Measurements from ENCODE around the gene BEND6. TPM values are rescaled to one million over a fixed set of nuclear protein-coding genes. Genes with fewer than 3 reads are reported as not detected.

The BEND6 gene
- total RNA-seq, 3 donors from 2014 or later: 0.33 to 1.0 (median 0.80) TPM

- peaks cover 0 to 4% of the 10 kb centered on the region in 2 donors for H3K9me3 ChIP-seq
- intact Hi-C loops (cut with DNase I; ENCODE audit: low total_unique reads): no loop called here
- no peaks in the 10 kb centered on the region for H3K36me3 ChIP-seq
- no peak for TF ChIP-seq POLR2AphosphoS5 (IDR thresholded peaks at IDR 0.05)
- TF ChIP-seq POLR2A (IDR thresholded peaks at IDR 0.05): no peak
- TF ChIP-seq CTCF (IDR thresholded peaks at IDR 0.05): no peak
- no peaks in the 10 kb centered on the region for H3K27me3 ChIP-seq
- no peak overlapping the region for H3K27ac ChIP-seq
- H3K4me3 ChIP-seq: no peak overlapping the region
- DNase-seq (ENCODE audit: low spot score in 2 of 2): no peak
- H3K4me1 ChIP-seq: no peaks in the 10 kb centered on the region
Observed at GRCh38 chr6:57027301-57027700, 72.4 kb downstream of the BEND6 start.

- intact Hi-C loops (cut with DNase I; ENCODE audit: low total_unique reads): no loop called here
- H3K4me3 ChIP-seq: no peak overlapping the region
- H3K4me1 ChIP-seq: no peaks in the 10 kb centered on the region
- H3K36me3 ChIP-seq: no peaks in the 10 kb centered on the region
- TF ChIP-seq POLR2A (IDR thresholded peaks at IDR 0.05): no peak
- TF ChIP-seq CTCF (IDR thresholded peaks at IDR 0.05): no peak
- TF ChIP-seq POLR2AphosphoS5 (IDR thresholded peaks at IDR 0.05): no peak
- peaks cover 0 to 4% of the 10 kb centered on the region in 2 donors for H3K9me3 ChIP-seq
- no peak overlapping the region for H3K27ac ChIP-seq
- no peaks in the 10 kb centered on the region for H3K27me3 ChIP-seq
- no peak for DNase-seq (ENCODE audit: low spot score in 2 of 2)
Observed at GRCh38 chr6:57029213-57029612, 74.3 kb downstream of the BEND6 start.

GRCh38 chr6:57033228-57033627 lies 78.3 kb downstream of the BEND6 start:
- H3K4me1 ChIP-seq: no peaks in the 10 kb centered on the region
- no peak overlapping the region for H3K4me3 ChIP-seq
- TF ChIP-seq POLR2A (IDR thresholded peaks at IDR 0.05) (no peak), POLR2AphosphoS5 (IDR thresholded peaks at IDR 0.05) (no peak), CTCF (IDR thresholded peaks at IDR 0.05) (no peak)
- H3K36me3 ChIP-seq: no peaks in the 10 kb centered on the region
- no peak for DNase-seq (ENCODE audit: low spot score in 2 of 2)
- no peak overlapping the region for H3K27ac ChIP-seq
- no peaks in the 10 kb centered on the region for H3K27me3 ChIP-seq
- intact Hi-C loops (cut with DNase I; ENCODE audit: low total_unique reads): no loop called here
- no peaks in the 10 kb centered on the region for H3K9me3 ChIP-seq

GRCh38 chr6:57035549-57035948 lies 80.6 kb downstream of the BEND6 start:
- DNase-seq (ENCODE audit: low spot score in 2 of 2): no peak
- TF ChIP-seq POLR2AphosphoS5 (IDR thresholded peaks at IDR 0.05) (no peak), CTCF (IDR thresholded peaks at IDR 0.05) (no peak), POLR2A (IDR thresholded peaks at IDR 0.05) (no peak)
- Histone ChIP-seq H3K4me1 (no peaks in the 10 kb centered on the region), H3K27me3 (no peaks in the 10 kb centered on the region), H3K36me3 (no peaks in the 10 kb centered on the region), H3K27ac (no peak overlapping the region), H3K4me3 (no peak overlapping the region), H3K9me3 (no peaks in the 10 kb centered on the region)
- intact Hi-C loops (cut with DNase I; ENCODE audit: low total_unique reads): no loop called here

GRCh38 chr6:57038906-57039305 lies 84.0 kb downstream of the BEND6 start:
- TF ChIP-seq POLR2A (IDR thresholded peaks at IDR 0.05) (no peak), POLR2AphosphoS5 (IDR thresholded peaks at IDR 0.05) (no peak), CTCF (IDR thresholded peaks at IDR 0.05) (no peak)
- no peak for DNase-seq (ENCODE audit: low spot score in 2 of 2)
- Histone ChIP-seq H3K27ac (no peak overlapping the region), H3K9me3 (no peaks in the 10 kb centered on the region), H3K36me3 (no peaks in the 10 kb centered on the region), H3K4me1 (no peaks in the 10 kb centered on the region), H3K4me3 (no peak overlapping the region), H3K27me3 (no peaks in the 10 kb centered on the region)
- intact Hi-C loops (cut with DNase I; ENCODE audit: low total_unique reads): no loop called here
